ENCODE results near the gene CCNY.
"Not testable (repeated sequence)": the region's sequence is repeated elsewhere in the genome, so short reads cannot be mapped to it uniquely, and the experiment has no call there.

Gene CCNY

GRCh38 chr10:35398908-35399307 lies 62.6 kb downstream of the CCNY start:
- H3K4me3 ChIP-seq (ENCODE audit: control insufficient read depth, low read depth, low read length) = no peak overlapping the region
- DNase-seq (ENCODE audit: low read depth) = no peak
- TF ChIP-seq CTCF (conservative IDR thresholded peaks at IDR 0.05; ENCODE audit: control insufficient read depth, insufficient read depth, low read depth, low read length) = no peak

- H3K4me3 ChIP-seq (ENCODE audit: control insufficient read depth, low read depth, low read length) = no peak overlapping the region
- no peak for TF ChIP-seq CTCF (conservative IDR thresholded peaks at IDR 0.05; ENCODE audit: control insufficient read depth, insufficient read depth, low read depth, low read length)
- DNase-seq (ENCODE audit: low read depth) = no peak
Measured at GRCh38 chr10:35399414-35400009, 63.2 kb downstream of the CCNY start.

- H3K4me3 ChIP-seq (ENCODE audit: control insufficient read depth, low read depth, low read length) = no peak overlapping the region
- no peak for TF ChIP-seq CTCF (conservative IDR thresholded peaks at IDR 0.05; ENCODE audit: control insufficient read depth, insufficient read depth, low read depth, low read length)
- no peak for DNase-seq (ENCODE audit: low read depth)
Measured at GRCh38 chr10:35400595-35401268, 64.4 kb downstream of the CCNY start.

- not testable (repeated sequence) for DNase-seq (ENCODE audit: low read depth); H3K4me3 ChIP-seq (ENCODE audit: control insufficient read depth, low read depth, low read length)
Measured at GRCh38 chr10:35403491-35403890, 67.2 kb downstream of the CCNY start.

- not testable (repeated sequence) for H3K4me3 ChIP-seq (ENCODE audit: control insufficient read depth, low read depth, low read length)
- DNase-seq (ENCODE audit: low read depth) = peak; percentile 73
Measured at GRCh38 chr10:35404077-35404476, 67.8 kb downstream of the CCNY start.

- not testable (repeated sequence) for DNase-seq (ENCODE audit: low read depth)
Measured at GRCh38 chr10:35406003-35406630, 69.8 kb downstream of the CCNY start.

GRCh38 chr10:35407696-35408095 lies 71.4 kb downstream of the CCNY start:
- not testable (repeated sequence) for H3K4me3 ChIP-seq (ENCODE audit: control insufficient read depth, low read depth, low read length); DNase-seq (ENCODE audit: low read depth)

More at GRCh38 chr10:35406003-35406630, 69.8 kb downstream of the CCNY start:
- H3K4me3 ChIP-seq (ENCODE audit: control insufficient read depth, low read depth, low read length) = not testable (repeated sequence)

- no peak overlapping the region for H3K4me3 ChIP-seq (ENCODE audit: control insufficient read depth, low read depth, low read length)
- TF ChIP-seq CTCF (conservative IDR thresholded peaks at IDR 0.05; ENCODE audit: control insufficient read depth, insufficient read depth, low read depth, low read length) = no peak
- peak; percentile 85 for DNase-seq (ENCODE audit: low read depth)
Measured at GRCh38 chr10:35409094-35409582, 72.8 kb downstream of the CCNY start.

- no peak overlapping the region for H3K4me3 ChIP-seq (ENCODE audit: control insufficient read depth, low read depth, low read length)
- no peak for DNase-seq (ENCODE audit: low read depth)
- no peak for TF ChIP-seq CTCF (conservative IDR thresholded peaks at IDR 0.05; ENCODE audit: control insufficient read depth, insufficient read depth, low read depth, low read length)
Measured at GRCh38 chr10:35409808-35410207, 73.5 kb downstream of the CCNY start.
